SIG-M5 treated with dmso at 0.1 percent for 504 hours (cell line): Measurements from ENCODE around the gene BLTP2.
"Not testable (repeated sequence)": the region's sequence is repeated elsewhere in the genome, so short reads cannot be mapped to it uniquely, and the experiment has no call there.

ENCODE experiments used
- DNase-seq: peaks from one replicate; lab custom pipeline; 2025; ENCODE audit not compliant: unreplicated experiment; lab: John Stamatoyannopoulos, UW

The BLTP2 gene

DNA sequence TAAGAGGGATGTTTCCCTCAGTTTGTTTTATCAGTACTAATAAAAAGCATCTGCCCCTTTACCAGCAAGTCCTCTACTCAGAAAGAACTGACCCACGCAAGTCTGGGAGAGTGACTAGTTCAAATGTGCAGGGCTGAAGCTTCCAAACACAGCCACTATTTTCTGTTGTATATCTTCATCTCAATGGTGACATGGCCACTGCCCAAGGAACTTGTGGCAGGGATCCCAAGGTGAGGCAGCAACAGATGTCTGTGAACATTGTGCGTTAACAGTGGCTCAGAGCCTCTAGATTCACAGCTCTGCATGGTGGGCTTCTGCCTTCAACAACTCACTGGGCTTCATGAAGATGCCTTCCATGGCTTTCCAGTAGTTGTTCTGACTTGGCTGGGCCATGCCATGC is 3.7 kb upstream of the BLTP2 start:
- no peak for DNase-seq

DNA sequence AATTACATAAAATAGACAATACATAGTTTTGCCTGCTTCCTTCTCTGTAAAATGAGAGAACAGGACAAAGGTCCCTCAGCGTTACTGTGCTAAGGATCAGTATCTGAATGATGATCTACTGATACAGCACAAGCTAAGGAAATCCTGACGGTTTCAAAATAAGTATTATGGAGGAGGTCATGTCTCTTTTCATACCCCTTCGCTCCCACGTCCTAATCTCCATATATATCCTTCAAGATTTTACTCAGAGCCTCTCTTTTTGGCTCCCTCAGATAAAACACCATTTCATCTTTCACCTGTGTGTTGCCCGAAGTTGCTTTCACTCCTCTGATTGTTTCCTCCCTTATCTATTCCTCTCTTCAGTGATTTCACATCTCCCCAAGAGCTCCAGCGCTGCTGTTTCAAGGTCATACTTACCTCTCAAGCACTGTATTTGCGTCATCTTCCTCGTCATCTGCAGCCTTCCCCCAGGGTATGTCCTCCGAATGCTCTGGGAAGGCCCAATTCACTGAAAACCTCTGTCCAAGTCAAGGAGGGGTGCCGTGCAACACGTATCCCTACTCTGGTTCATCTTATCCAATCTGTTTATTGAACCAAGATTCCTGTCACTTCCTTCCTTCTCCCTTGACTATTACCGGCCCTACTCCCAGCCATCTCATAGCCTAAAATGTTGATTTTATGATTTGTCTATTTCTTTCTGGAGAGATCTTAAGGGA is 1.2 kb upstream of the BLTP2 start:
- DNase-seq: no peak

DNA sequence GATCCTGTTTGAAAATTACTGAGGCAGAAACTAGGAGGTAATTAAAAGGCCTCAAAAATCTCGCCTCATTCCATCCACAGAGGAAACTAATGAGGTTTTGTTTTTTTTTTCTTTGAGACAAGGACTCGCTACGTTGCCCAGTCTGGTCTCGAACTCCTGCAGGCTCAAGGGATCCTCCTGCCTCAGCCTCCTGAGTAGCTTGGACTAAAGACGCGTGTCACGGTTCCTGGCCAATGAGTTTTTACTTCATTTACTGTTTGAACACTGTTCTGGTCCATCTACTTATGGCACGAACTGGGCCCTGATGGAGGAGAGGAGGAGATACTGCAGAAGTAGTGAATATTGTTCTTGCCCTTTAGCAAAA is 600 bp upstream of the BLTP2 start:
- no peak for DNase-seq

DNA sequence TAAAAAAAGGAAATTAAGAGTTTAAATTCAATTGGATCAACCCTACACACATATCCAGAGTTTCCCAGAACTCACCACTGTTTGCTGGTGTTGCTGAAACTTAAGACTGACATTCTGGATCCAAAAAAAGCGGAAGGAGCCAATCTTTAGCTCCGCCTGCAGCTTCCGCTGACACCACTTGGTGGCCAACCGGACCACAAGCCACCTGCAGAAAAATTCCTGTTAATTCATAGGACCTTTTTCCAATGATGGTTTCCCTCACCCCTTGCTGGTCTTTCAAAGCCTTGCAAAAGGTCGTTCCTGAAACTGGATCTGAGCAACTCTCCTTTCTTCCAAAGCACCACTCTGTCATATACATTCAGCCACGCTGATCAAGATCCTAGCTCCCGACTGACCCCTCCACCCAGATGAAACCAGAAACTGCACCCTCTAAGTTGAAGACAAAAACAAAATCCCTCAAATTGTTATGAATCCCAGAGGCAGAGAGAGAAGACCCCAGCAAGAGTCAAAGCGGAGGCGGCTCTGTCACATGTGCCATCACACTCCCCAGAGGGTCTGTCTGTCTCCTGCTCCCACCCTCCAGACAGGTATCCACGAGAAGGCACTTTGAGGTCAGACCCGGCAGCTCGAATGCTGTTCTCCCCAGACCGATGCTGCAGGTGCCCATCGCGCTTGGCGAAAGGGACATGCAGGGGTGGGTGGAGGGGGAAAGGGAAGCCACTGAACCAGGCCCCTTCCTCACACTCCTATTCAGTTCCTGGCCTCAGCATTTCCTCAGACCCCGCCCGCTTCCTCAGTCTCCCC is 773 bp downstream of the BLTP2 start:
- DNase-seq: peak; percentile 86

DNA sequence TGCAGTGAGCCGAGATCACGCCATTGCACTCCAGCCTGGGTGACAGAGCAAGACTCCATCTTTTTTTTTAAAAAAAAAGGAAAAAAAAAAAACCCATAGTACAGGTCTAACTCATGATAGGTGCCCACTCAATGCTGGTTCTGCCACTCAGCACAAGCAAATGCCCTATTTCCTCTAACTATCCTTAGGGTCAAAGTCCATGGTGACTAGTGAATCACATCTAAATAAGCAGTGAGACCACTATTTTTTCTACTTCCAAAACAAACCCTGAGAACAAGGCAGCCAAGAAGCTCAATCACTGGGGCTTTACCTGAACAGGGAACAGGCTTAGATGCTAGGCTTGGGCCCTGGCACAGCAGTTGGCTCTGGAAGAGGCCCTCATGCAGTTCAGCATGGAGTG is 3.4 kb downstream of the BLTP2 start:
- DNase-seq: no peak

DNA sequence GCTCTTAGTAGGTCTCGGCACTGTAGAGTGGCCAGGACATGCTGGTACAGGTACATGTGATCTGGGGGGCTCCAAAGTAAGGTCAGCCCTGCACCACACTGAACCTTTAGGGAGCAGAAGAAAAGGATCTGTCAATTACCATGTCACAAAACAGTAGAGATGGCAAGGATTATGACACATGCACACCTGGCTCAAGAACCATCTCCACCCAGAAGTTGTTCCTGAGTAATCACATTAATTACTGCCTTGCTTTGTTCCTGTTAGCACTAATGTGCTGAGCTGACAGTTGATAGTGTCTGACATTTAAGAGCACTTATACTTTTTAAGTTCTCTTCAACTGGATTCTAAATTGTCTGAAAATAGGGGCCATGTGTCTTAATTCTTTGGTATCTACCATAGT is 9.5 kb downstream of the BLTP2 start:
- DNase-seq: no peak

DNA sequence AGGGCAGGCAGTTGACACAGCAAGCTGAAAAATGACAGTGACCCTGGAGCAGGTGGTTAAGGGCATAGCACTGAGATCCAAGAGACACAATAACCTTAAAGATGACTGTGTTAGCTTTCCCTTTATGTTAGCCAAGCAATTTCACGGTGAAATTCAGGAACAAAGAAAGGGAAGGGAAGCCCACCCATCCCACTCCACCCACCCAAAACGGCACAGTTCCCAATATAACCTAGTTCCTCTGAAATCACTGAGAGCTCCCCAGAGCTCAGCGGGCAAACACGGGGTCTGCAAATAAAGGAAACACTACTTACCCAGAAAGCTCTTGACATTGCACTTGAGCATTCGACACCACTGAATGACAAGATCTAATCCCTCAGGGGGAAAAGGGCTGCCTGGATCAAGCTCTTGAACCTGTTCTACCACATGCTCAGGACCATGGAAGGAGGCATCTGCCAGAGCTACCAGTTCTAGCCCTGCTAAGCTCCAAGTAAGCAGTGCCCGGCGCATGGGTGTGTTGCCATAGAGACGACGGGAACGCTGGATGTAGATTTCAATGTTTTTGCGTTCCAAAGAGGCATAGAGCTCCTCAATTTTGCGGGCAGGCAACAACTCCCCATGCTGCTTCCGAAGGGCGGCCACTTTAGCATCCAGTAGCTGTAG is 10.6 kb downstream of the BLTP2 start:
- peak; percentile 30 for DNase-seq

DNA sequence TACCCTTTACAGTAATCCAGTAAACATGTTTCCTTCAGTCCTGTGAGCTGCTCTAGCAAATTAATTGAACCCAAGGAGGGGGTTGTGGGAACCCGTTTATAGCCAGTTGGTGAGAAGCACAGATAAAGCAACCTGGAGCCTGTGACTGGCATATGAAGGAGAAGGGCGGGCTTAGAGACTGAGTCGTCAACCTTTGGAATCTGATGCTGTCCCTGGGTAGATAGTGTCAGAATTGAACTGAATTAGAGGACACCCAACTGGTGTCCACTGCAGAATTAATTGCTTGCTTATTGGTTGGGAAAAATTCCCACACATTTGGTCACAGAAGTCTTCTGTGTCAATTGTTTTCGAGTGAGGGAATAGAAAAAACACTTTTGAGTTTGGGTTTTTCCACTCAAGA is 18.1 kb downstream of the BLTP2 start:
- no peak for DNase-seq

DNA sequence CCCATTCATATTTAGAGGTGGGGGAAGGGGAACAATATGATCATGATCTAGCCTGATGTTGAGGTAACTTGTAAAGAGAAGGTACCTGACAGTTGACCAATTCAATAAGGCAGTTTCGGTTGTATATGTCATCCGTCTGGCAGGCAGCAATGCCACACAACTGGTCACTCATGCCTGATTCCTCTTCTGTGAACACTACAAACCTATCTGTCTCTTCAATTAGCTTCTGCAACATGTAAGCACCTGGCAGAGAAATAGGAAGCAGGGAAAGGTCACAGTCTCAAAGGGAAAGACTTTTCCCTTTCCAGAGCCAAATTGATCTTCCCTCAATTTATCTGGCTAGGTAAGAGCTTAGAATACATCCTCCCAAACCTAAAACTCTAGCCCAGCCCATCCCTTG is 20.8 kb downstream of the BLTP2 start:
- DNase-seq: no peak

DNA sequence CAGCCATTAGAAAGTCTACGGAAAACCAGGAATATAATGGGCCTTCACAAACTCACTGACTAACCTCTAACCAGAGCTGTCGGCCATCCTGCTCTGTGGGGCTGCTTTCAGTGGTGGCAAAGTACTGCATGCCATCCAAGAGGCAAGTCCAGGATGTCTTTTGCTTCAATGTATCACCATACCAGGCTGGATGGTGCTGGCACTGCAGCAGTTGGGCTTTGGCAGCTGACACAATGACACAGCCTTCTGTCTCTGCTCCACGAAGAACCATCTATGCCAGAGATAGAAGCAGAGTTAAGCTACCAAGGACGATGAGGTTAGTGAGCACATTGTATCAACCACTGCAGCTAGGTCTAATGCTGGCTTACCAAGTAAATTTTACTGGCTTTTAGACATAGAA is 21.3 kb downstream of the BLTP2 start:
- DNase-seq: no peak

DNA sequence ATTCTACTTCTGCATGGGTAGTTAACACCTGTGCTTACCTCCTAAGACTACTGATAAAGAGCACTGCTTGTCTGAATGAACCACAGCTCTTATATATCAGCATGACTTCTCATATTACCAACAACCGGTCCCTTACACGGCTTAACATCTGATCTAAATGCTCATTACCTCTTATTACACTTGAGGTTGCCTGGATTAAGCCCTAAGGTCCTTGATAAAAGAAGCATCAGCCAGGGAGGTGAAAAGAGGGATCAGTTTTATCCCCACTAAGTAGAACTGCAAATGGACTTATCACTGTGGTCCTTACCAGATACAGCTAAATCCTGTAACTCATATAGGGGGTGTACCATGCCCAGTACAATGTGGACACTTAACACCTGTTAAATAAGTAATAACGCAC is 22.8 kb downstream of the BLTP2 start:
- no peak for DNase-seq

DNA sequence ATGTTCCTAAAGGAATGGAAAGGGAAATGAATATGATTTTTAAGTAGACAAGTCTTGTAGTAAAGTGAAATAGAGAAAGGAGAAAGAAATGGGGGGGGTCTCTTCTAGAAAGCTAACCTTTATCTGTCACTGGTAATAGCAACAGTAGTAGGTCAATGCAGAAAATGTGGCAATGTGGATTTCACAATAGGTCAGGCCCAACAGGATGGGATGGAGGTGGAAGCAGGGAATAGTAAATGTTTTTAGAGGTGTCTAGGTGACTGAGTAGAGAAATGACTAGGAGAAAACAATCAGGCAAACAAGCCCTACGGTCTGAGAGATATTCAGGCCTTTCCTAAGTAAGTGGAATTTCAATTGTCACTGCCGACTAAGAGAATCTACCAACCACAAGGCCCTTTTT is 24.9 kb downstream of the BLTP2 start:
- no peak for DNase-seq

DNA sequence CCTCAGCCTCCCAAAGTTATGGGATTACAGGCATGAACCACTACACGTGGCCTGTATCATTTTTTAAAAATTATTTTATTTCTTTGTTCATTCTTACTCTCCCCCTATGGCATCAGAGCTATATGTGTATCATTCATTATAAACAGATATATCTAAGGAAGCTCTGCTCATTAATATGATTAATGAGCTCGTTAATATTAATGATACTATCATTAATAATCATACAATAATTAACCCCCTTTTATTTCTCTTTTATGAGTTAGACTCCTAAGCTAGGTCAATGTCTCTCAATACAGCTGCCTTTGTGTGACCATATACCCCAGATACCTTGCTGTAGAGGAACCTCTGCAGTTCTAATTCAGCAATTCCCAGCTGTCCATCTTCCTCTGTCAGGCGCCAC is 26.5 kb downstream of the BLTP2 start:
- no peak for DNase-seq

DNA sequence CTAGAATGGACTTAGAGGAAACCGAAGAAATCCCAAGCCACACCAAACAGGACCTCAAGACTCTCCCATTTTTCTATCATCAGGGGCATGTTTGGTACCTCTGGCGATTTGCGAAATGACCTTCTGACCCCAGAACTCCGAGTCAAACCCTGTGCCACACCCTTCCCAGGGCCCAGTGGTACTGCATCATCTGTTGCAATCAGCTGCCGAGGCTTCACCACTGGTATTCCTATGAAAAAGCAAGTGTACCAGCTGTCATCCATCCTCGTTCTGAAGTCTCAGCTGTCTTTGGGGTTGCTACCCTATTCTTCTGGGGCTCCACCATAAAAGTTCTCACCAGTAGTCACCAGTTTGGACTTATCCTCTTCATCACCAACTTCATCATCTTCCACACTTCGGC is 28.7 kb downstream of the BLTP2 start:
- DNase-seq: no peak

DNA sequence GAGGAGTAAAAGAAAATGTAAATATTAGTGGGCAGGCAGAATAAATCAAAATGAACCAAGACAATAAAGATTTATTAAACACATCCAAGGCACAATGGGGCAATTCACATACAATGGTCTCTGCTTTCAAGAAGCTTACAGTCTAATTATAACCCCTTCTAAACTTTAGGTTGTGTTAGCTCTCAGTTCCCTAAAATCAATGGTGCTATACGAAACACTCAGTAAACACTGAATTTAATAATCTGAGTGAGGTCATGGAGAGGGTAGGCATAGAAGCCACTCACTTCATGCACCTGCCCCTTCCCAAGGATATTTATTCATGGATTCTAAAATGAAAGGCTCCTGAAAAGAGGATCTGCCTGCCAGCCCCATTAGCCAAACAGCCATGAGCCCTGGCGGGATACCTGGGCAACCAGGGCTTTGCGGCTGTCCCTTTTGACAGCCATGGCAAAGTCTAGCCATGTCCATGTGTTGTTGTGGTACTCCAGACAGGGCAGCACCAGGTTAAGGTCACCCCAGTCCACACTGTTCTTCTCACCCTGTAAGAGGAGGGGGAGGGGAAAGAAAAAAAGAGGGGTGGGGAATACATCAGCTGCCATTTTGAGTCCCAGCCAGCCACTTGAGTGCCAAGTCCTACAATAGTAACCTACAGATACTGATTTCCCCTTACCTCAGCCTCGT is 29.6 kb downstream of the BLTP2 start:
- peak; percentile 11 for DNase-seq

DNA sequence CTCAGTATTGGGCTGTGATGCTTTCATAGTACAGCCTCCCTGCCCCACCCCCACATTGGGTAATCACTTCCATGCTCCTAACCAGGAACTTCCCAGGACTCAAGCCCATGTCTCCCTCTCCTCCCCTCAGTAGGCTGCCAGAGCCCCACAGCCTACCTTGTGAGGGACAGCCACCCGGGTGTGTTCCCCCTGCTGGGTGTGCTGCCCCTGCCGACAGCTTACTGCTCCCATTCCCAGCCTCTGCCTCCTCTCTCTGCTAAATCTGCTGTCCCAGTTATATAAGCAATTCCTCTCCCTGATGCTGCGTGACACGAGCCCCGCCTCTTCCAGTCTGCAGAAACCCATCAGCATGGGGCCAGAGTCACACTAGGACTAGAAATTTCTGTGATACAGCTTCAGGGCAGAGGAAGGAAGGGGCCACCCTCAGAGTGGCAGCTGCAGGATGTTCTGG is 31.0 kb downstream of the BLTP2 start, which contains the start of gene RSKR:
TSS of gene RSKR (minus strand) at position 255 of the 451 bp plus-strand sequence. CDS start at position 231, 24 bp downstream.
- no peak for DNase-seq

DNA sequence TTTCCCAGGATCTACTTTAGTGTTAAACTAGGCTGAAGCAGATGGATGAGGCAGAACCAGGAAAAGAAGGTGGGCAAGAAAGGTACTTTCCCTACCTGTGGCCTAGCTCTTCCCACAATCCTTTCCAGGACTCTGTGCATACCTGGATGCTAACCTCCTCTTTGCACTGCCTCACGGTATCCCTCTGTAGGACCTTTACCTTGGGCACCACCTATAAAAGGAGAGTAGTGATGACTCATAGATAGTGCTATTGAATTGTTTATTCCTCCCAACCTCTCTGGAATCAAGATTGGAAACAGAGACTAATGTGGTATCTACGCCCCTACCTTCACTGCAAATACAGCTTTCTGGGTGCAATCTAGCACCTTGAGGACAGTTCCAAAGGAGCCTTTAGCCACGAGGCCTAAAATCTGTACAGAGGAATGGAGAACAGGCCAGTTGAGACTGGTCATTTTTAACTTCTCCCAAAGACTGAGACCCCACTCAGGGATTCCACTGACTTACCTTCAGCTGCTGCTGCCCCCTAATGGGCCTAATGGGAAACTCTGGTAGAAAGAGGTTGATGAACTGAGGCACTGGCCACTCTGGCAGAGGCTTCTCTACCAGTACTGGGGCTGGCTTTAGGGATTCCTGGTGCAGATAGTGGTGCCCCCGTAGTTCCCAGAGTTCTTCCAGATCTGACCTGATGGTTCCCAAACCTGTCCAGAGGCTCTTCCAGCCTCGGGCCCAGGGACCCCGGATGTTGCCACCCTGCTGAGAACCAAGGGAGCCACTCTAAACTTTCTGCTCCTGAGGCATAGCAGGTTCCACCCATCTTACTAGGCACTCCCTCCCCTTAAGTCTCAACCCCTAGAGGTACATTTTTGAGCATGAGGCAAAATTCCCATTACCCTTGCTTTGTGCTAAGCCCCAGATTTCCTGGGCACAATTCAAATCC is 31.8 kb downstream of the BLTP2 start:
- peak; percentile 46 for DNase-seq

DNA sequence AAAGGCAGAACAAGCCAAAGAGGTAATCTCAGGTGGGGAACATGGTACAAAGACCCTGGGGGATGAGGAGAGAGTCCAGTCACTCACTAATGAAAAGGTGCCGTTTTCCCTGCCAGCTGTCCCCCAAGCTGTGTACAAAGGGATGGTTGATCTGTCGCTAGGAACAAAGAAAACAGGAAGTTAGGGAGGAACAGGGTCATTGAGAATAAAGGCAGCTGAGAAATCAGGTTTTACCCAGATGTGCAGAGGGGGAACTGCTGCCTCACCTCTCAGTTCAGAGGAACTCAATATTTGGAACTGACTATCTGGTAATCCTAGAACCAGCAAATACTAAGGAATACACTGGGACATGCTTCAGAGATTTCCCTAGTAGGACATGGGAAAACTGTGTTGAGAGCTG is 32.4 kb downstream of the BLTP2 start:
- DNase-seq: no peak

DNA sequence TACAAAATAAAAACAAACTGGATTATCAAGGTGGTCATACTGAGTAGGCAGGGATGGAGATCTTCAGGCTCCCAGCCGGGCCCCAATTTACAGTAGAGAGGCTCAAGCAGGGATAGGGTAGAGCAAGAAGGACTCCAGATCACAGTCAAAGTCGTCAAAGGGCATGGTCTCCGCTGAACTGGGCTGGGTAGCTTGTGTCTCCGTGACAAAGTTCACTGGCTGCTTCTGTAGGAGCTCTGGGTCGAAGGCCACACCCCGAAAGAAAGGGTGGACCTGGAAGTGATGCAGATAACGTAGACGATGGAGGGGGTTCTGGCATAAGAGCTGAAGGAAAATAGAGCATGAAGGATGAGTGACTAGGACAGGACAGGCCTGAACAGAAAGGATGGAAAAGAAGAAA is 34.6 kb downstream of the BLTP2 start:
- no peak for DNase-seq

DNA sequence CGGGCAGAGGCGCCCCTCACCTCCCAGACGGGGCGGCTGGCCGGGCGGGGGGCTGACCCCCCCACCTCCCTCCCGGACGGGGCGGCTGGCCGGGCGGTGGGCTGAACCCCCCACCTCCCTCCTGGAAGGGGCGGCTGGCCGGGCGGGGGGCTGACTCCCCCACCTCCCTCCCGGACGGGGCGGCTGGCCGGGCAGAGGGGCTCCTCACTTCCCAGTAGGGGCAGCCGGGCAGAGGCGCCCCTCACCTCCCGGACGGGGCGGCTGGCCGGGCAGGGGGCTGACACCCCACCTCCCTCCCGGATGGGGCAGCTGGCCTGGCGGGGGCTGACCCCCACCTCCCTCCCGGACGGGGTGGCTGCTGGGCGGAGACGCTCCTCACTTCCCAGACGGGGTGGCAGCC is 40.9 kb downstream of the BLTP2 start:
- not testable (repeated sequence) for DNase-seq
